ENCODE measurements around the gene SP7.
"Not testable (repeated sequence)": the region's sequence is repeated elsewhere in the genome, so short reads cannot be mapped to it uniquely, and the experiment has no call there.

SP7 gene

GRCh38 chr12:53345486-53346188 is 9.5 kb upstream of the SP7 start:
- no peak for DNase-seq

- DNase-seq, result peak; percentile 55
Measured at GRCh38 chr12:53344824-53345485, 8.8 kb upstream of the SP7 start.

- DNase-seq, result no peak
Measured at GRCh38 chr12:53344487-53344823, 8.3 kb upstream of the SP7 start.

DNA sequence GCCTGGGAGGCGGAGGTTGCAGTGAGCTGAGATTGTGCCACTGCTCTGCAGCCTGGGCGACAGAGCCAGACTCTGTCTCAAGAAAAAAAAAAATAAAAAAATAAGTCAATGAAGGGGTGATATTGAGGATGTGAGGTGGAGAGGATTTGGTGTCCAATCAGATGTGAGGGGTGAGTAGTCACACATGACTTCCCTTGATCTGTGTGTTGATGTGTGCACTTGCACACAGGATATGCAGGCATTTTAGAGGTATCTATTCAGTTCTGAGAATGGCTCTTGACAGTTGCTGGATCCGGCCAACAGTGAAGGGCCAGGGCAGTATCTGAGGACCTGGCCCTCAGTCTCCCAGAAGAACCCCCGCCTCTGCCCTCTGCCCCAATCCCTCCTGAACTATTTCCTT is 7.8 kb upstream of the SP7 start:
- DNase-seq, result no peak

GRCh38 chr12:53343449-53343848 is 7.3 kb upstream of the SP7 start:
- DNase-seq, result no peak

DNA sequence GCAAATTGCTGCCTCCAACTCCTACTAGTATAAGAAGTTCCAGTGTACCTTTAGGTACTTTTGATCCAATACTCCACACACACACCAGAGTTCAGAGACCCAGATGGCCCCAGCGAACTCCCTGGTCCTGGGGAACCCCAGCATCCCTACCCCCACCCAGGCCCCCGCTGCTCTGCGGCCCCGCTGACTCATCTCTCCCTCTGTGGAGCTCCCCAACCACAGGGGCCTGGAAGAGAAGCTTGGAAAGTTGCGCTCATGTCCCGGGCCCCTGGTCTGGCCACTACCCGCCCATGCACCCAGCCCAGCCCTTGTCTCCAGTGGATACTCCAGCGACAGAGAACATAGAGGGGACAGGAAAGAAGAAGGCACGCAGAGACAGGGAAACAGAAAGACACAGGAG is 4.2 kb upstream of the SP7 start:
- no peak for DNase-seq

GRCh38 chr12:53338916-53339315 is 2.8 kb upstream of the SP7 start:
- no peak for DNase-seq

- no peak for DNase-seq
Measured at GRCh38 chr12:53338017-53338416, 1.9 kb upstream of the SP7 start.

- no peak for DNase-seq
Measured at GRCh38 chr12:53334822-53335221, 1.3 kb downstream of the SP7 start.

- no peak for DNase-seq
Measured at GRCh38 chr12:53333845-53334244, 2.3 kb downstream of the SP7 start.

DNA sequence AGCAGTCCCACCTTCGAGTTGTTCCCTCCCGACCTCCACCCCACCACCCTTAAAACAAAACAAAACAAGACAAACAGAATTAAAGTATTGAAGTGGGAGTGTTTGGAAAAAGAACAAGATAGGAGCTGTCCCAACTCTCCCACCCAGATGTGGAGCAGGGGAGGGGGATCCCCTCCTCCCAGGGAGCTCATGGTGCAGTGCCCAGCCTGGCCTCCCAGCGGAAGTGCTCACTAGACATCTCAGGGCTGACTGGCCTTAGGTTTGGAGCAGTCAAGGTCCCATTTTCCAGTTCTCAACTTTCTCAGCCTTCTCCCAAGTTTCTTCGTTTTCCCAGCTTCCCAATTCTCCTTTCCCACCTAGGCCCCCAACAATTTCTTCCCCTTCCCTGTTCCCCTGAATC is 2.9 kb downstream of the SP7 start:
- DNase-seq, result no peak

GRCh38 chr12:53332744-53333143 is 3.4 kb downstream of the SP7 start:
- DNase-seq, result no peak

- not testable (repeated sequence) for DNase-seq
Measured at GRCh38 chr12:53332339-53332738, 3.8 kb downstream of the SP7 start.

GRCh38 chr12:53330671-53331070 is 5.5 kb downstream of the SP7 start:
- no peak for DNase-seq

DNA sequence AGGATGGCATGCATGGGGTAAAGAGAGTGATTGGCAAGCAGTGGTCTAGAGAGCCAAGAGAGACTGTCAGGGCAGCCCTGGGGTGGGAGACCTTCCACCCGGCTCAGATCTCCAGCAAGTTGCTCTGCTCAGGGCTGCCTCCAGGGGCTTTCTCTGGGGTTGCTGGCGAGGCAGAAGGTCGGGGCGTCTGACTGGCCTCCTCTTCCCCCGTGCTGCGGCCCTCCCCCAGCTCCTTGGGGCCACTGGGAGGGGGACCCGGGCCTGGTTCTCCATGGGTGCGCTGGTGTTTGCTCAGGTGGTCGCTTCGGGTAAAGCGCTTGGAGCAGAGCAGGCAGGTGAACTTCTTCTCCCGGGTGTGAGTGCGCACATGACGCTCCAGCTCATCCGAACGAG is 8.1 kb downstream of the SP7 start:
- DNase-seq, result no peak

- DNase-seq, result no peak
Measured at GRCh38 chr12:53327435-53328042, 8.6 kb downstream of the SP7 start.

GRCh38 chr12:53326460-53327185 is 9.5 kb downstream of the SP7 start:
- DNase-seq, result no peak

GRCh38 chr12:53325511-53326061 is 10.6 kb downstream of the SP7 start:
- peak; percentile 48 for DNase-seq

GRCh38 chr12:53324779-53325510 is 11.2 kb downstream of the SP7 start:
- DNase-seq, result peak; percentile 83

- peak; percentile 62 for DNase-seq
Measured at GRCh38 chr12:53324113-53324778, 11.9 kb downstream of the SP7 start.

DNA sequence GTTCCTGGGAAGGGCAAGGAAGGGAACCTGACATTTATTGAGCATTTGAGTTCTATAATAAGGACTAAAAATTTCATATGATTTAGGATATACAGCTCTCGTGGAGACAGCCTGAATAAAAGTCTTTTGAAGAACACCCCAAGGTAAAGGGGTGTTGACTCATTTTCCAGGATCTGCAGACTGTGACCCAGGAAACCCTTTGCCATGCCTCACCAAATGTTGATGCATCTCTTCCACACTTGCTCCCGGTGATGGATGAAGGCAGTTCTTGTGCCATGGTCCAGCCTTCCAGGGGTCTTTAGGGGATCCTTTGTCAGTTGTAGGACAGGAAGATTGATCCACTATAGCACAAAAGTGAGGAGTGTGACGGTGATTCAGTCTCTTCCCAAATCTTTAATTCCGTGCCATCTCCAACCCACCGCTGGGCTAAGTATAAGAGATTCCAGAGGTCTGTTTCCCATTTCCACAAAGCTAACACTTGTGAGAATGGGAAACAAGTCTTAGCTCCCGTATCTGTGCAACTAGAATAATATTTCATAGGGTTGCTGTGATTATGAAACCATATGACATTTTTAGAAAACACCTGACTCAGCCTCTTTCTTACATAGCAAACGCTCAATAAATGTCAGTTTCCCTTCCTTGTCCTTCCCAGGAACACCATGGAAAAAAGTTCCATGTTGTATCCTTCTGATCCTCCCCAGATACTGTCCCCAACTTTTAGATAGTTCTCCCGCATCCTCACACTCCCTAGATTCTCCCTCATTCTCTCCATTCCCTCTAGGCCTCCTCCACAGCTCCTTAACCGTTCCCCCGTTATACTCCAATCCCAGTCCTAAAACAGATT is 15.6 kb downstream of the SP7 start:
- no peak for DNase-seq
